H9 (cell line): ENCODE measurements around the gene TSSK6. TPM values are rescaled to one million over a fixed set of nuclear protein-coding genes. Genes with fewer than 3 reads are reported as not detected.
A peak's percentile ranks its signal among the peaks of the same experiment; 100 is the strongest.
"Not testable (repeated sequence)": the region's sequence is repeated elsewhere in the genome, so short reads cannot be mapped to it uniquely, and the experiment has no call there.

ENCODE experiments used
- DNase-seq: peaks from one replicate; pipeline ENCODE4 v3.0.0-alpha.2; 2017
- H2AFZ ChIP-seq: one replicate; pipeline ENCODE4 v1.6.1; 2013; ENCODE audit warnings: mild to moderate bottlenecking, low read length, control low read depth, moderate library complexity
- H2AK5ac ChIP-seq: 2 replicates; pipeline ENCODE4 v1.6.1; 2013; ENCODE audit warnings: low read length, control low read depth, mixed read lengths; ENCODE audit not compliant: insufficient read length
- H2BK120ac ChIP-seq: one replicate; pipeline ENCODE4 v1.6.1; 2013; ENCODE audit warnings: low read depth, mild to moderate bottlenecking, low read length, control low read depth, inconsistent platforms; ENCODE audit not compliant: poor library complexity, severe bottlenecking
- H2BK12ac ChIP-seq: 2 replicates; pipeline ENCODE4 v1.6.1; 2013; ENCODE audit warnings: low read length, control low read depth, mixed read lengths, low read depth; ENCODE audit not compliant: insufficient read length
- H2BK15ac ChIP-seq: 2 replicates; pipeline ENCODE4 v1.6.1; 2013; ENCODE audit warnings: low read depth, low read length, control low read depth
- H2BK20ac ChIP-seq: one replicate; pipeline ENCODE4 v1.6.1; 2013; ENCODE audit warnings: low read depth, mild to moderate bottlenecking, low read length, control low read depth, inconsistent platforms; ENCODE audit not compliant: poor library complexity, severe bottlenecking
- H2BK5ac ChIP-seq: 2 replicates; pipeline ENCODE4 v1.6.1; 2013; ENCODE audit warnings: low read length, control low read depth, mixed read lengths; ENCODE audit not compliant: insufficient read length
- H3K14ac ChIP-seq: 2 replicates; pipeline ENCODE4 v1.6.1; 2013; ENCODE audit warnings: low read length, control low read depth; ENCODE audit not compliant: insufficient read depth
- H3K18ac ChIP-seq: 2 replicates; pipeline ENCODE4 v1.6.1; 2013; ENCODE audit warnings: low read depth, mild to moderate bottlenecking, mixed read lengths, low read length, control low read depth; ENCODE audit not compliant: insufficient read length
- H3K23ac ChIP-seq: 2 replicates; pipeline ENCODE4 v1.6.1; 2013; ENCODE audit warnings: low read length, control low read depth, mixed read lengths, low read depth; ENCODE audit not compliant: insufficient read length
- H3K23me2 ChIP-seq: 2 replicates; pipeline ENCODE4 v1.6.1; 2013; ENCODE audit warnings: low read depth, mild to moderate bottlenecking, mixed read lengths, low read length, control low read depth; ENCODE audit not compliant: insufficient read length, poor library complexity, severe bottlenecking
- H3K27ac ChIP-seq: 2 replicates; pipeline ENCODE4 v1.5.1; 2013; ENCODE audit warnings: low read length, control low read depth, mixed read lengths, low read depth; ENCODE audit not compliant: insufficient read length
- H3K27me3 ChIP-seq: 2 replicates; pipeline ENCODE4 v1.6.1; 2013; ENCODE audit warnings: low read length, control low read depth, inconsistent platforms; ENCODE audit not compliant: insufficient read depth
- H3K4ac ChIP-seq: 2 replicates; pipeline ENCODE4 v1.6.1; 2013; ENCODE audit warnings: low read depth, mild to moderate bottlenecking, control low read depth, inconsistent platforms, low read length, moderate library complexity
- H3K4me1 ChIP-seq: 2 replicates; pipeline ENCODE4 v1.6.1; 2013; ENCODE audit warnings: low read length, control low read depth, inconsistent platforms; ENCODE audit not compliant: insufficient read depth
- H3K4me2 ChIP-seq: 2 replicates; pipeline ENCODE4 v1.6.1; 2013; ENCODE audit warnings: low read length, control low read depth, mixed read lengths; ENCODE audit not compliant: insufficient read length, insufficient read depth
- H3K56ac ChIP-seq: 2 replicates; pipeline ENCODE4 v1.6.1; 2013; ENCODE audit warnings: low read depth, mild to moderate bottlenecking, mixed read lengths, low read length, control low read depth; ENCODE audit not compliant: insufficient read length
- H3K79me1 ChIP-seq: 2 replicates; pipeline ENCODE4 v1.6.1; 2013; ENCODE audit warnings: low read depth, mild to moderate bottlenecking, moderate library complexity, low read length, control low read depth, inconsistent platforms; ENCODE audit not compliant: insufficient read depth, poor library complexity, severe bottlenecking
- H3K79me2 ChIP-seq: 2 replicates; pipeline ENCODE4 v1.6.1; 2013; ENCODE audit warnings: low read length, control low read depth, inconsistent platforms; ENCODE audit not compliant: insufficient read depth
- H3K9ac ChIP-seq: 2 replicates; pipeline ENCODE4 v1.6.1; 2013; ENCODE audit warnings: low read length, control low read depth, mixed read lengths; ENCODE audit not compliant: insufficient read length; ENCODE audit errors: extremely low read depth
- H3K9me3 ChIP-seq: one replicate; pipeline ENCODE4 v1.6.1; 2013; ENCODE audit warnings: low read depth, low read length, inconsistent platforms; ENCODE audit not compliant: control insufficient read depth
- H3T11ph ChIP-seq: one replicate; pipeline ENCODE4 v1.6.1; 2013; ENCODE audit warnings: mild to moderate bottlenecking, low read length, control low read depth, inconsistent platforms
- H4K20me1 ChIP-seq: one replicate; pipeline ENCODE4 v1.6.1; 2013; ENCODE audit not compliant: control insufficient read depth, insufficient read length, insufficient read depth
- H4K5ac ChIP-seq: 2 replicates; pipeline ENCODE4 v1.6.1; 2013; ENCODE audit warnings: low read depth, mild to moderate bottlenecking, mixed read lengths, low read length, control low read depth; ENCODE audit not compliant: insufficient read length
- H4K8ac ChIP-seq: replicated peaks from 2 replicates; pipeline ENCODE4 v1.6.1; 2013; ENCODE audit warnings: low read length, control low read depth, mixed read lengths, low read depth; ENCODE audit not compliant: insufficient read length
- H4K91ac ChIP-seq: 2 replicates; pipeline ENCODE4 v1.6.1; 2013; ENCODE audit warnings: low read depth, mild to moderate bottlenecking, moderate library complexity, mixed read lengths, low read length, control low read depth; ENCODE audit not compliant: insufficient read length
- H3K27ac Mint-ChIP-seq, 3 experiments: 2 replicates in 2 of 3; 3 replicates in 1 of 3; pipeline ENCODE4 v1.8.0; 2020 to 2021; ENCODE audit warnings: mixed read lengths in 3 of 3, mild to moderate bottlenecking in 1 of 3, moderate library complexity in 1 of 3
- H3K27me3 Mint-ChIP-seq: 2 replicates; pipeline ENCODE4 v1.8.0; 2021; ENCODE audit warnings: low read depth, mild to moderate bottlenecking, moderate library complexity, mixed read lengths
- H3K36me3 Mint-ChIP-seq, 3 experiments: 2 replicates in 2 of 3; 3 replicates in 1 of 3; pipeline ENCODE4 v1.8.0; 2020 to 2021; ENCODE audit warnings: low read depth in 3 of 3, mixed read lengths in 3 of 3; ENCODE audit not compliant: insufficient read depth in 1 of 3
- H3K4me1 Mint-ChIP-seq, 2 experiments: 2 replicates each; pipeline ENCODE4 v1.8.0; 2020; ENCODE audit warnings: mixed read lengths in 2 of 2
- H3K4me3 Mint-ChIP-seq, 2 experiments: 2 replicates in 1 of 2; 3 replicates in 1 of 2; pipeline ENCODE4 v1.8.0; 2020 to 2021; ENCODE audit warnings: mild to moderate bottlenecking in 2 of 2, mixed read lengths in 2 of 2, moderate library complexity in 1 of 2
- H3K9me3 Mint-ChIP-seq, 2 experiments: 2 replicates in 1 of 2; 3 replicates in 1 of 2; pipeline ENCODE4 v1.8.0; 2020; ENCODE audit warnings: mild to moderate bottlenecking in 2 of 2, mixed read lengths in 2 of 2, moderate library complexity in 1 of 2
- CTCF ChIP-seq: fragments of 200-600 bp; sonication (generic); conservative IDR thresholded peaks from 3 replicates; pipeline ENCODE4 v1.8.0; 2021; ENCODE audit warnings: antibody characterized with exemption, mild to moderate bottlenecking
- WGBS: extraction: QIAGEN DNeasy Blood & Tissue Kit; methylation state at CpG from one replicate; pipeline ENCODE4 v1.1.7; 2013; ENCODE audit warnings: missing lambda C conversion rate, low lambda C conversion rate, mixed read lengths; ENCODE audit not compliant: insufficient read length; ENCODE audit errors: extremely low coverage; 5-methylcytosine and 5-hydroxymethylcytosine counted together
- total RNA-seq: library from RNA; stranded (reverse); gene quantifications from 2 replicates; pipeline ENCODE4 v1.2.1, GENCODE V29; 2021

TSSK6 gene
- total RNA-seq, 1 experiment from 2014 or later = 2.6 TPM

- Histone ChIP-seq H4K8ac (no peak overlapping the region), H2BK20ac (no peak overlapping the region), H4K20me1 (peaks cover 3% of the 10 kb centered on the region), H2AK5ac (no peak overlapping the region), H3K4me2 (peak overlapping the region; percentile 52), H3K27ac (no peak overlapping the region), H4K91ac (no peak overlapping the region), H3K27me3 (no peaks in the 10 kb centered on the region), H4K5ac (no peak overlapping the region), H3K56ac (no peak overlapping the region), H3K4ac (no peak overlapping the region), H2BK120ac (no peak overlapping the region), H2AFZ (no peak overlapping the region), H3K79me1 (peaks cover 11% of the 10 kb centered on the region), H2BK5ac (no peak overlapping the region), H3K14ac (0 out of 2 replicates have a peak overlapping the region, but pooled peaks have one; percentile 16), H3K4me1 (peaks cover 10% of the 10 kb centered on the region), H2BK15ac (no peak overlapping the region), H3K23me2 (no peaks in the 10 kb centered on the region), H3K23ac (no peak overlapping the region), H3K9ac (peak overlapping the region; percentile 31), H2BK12ac (no peak overlapping the region), H3K18ac (no peak overlapping the region), H3K79me2 (peaks cover 24% of the 10 kb centered on the region; the same call in 1 of the 2 replicates), H3K9me3 (no peaks in the 10 kb centered on the region), H3T11ph (no peak overlapping the region)
- Mint-ChIP-seq H3K27me3 (no peaks in the 10 kb centered on the region; the same call in 1 of the 2 replicates), H3K36me3 (peaks cover 3 to 40% (median 26%) of the 10 kb centered on the region in 3 experiments; a peak in 5 of 7 replicates), H3K4me1 (peaks cover 47 to 53% of the 10 kb centered on the region in 2 experiments), H3K27ac (peak overlapping the region; percentile 66 to 91 (median 90)), H3K9me3 (no peaks in the 10 kb centered on the region), H3K4me3 (peak overlapping the region; percentile 46 to 69)
- no CpG with 5 or more reads among the region's 21 CpGs for WGBS
- peak; percentile 83 for DNase-seq
- no peak for TF ChIP-seq CTCF
Observed at GRCh38 chr19:19475015-19475765, 40.2 kb downstream of the TSSK6 start.

- Mint-ChIP-seq H3K4me1 (peaks cover 36 to 41% of the 10 kb centered on the region in 2 experiments), H3K36me3 (peaks cover 21 to 47% (median 33%) of the 10 kb centered on the region in 3 experiments), H3K27ac (peak overlapping the region; percentile 31 to 76 (median 37); a peak in 2 of 7 replicates), H3K9me3 (peaks cover 17 to 21% of the 10 kb centered on the region in 2 experiments)
- H3K56ac ChIP-seq, H4K5ac ChIP-seq, H3K79me1 ChIP-seq, H2AFZ ChIP-seq, H3K9ac ChIP-seq, H3K23me2 ChIP-seq, H4K20me1 ChIP-seq, H2BK120ac ChIP-seq, H3K4me2 ChIP-seq, H2BK5ac ChIP-seq, H4K91ac ChIP-seq, H2BK12ac ChIP-seq, H3T11ph ChIP-seq, H3K27me3 Mint-ChIP-seq, H3K4me3 Mint-ChIP-seq, H2BK20ac ChIP-seq, H2BK15ac ChIP-seq, DNase-seq, H4K8ac ChIP-seq, H3K23ac ChIP-seq, H3K9me3 ChIP-seq, H3K27me3 ChIP-seq, H3K4me1 ChIP-seq, H3K14ac ChIP-seq, H2AK5ac ChIP-seq, H3K27ac ChIP-seq, H3K4ac ChIP-seq, H3K18ac ChIP-seq: not testable (repeated sequence)
- no CpG with 5 or more reads among the region's 5 CpGs for WGBS
- H3K79me2 ChIP-seq = peaks cover 14% of the 10 kb centered on the region; the same call in 1 of the 2 replicates
Observed at GRCh38 chr19:19472106-19472505, 43.2 kb downstream of the TSSK6 start.
